Ishikawa (cell line): Measurements from ENCODE around the gene DNAJA4.
A peak's percentile ranks its signal among the peaks of the same experiment; 100 is the strongest.

Source experiments
- CEBPB ChIP-seq: IDR thresholded peaks from 2 replicates; pipeline ENCODE4 v1.6.1; 2012
- CREB1 ChIP-seq: IDR thresholded peaks from 2 replicates; pipeline ENCODE4 v1.6.1; 2012; ENCODE audit warnings: low read depth
- EGR1 ChIP-seq: IDR thresholded peaks from 2 replicates; pipeline ENCODE4 v1.6.1; 2012
- EP300 ChIP-seq: IDR thresholded peaks from 2 replicates; pipeline ENCODE4 v1.6.1; 2012; ENCODE audit warnings: borderline replicate concordance
- FOXM1 ChIP-seq: IDR thresholded peaks from 2 replicates; pipeline ENCODE4 v1.6.1; 2012; ENCODE audit warnings: low read depth, borderline replicate concordance
- MAX ChIP-seq: IDR thresholded peaks from 2 replicates; pipeline ENCODE4 v1.6.1; 2012
- NFIC ChIP-seq: IDR thresholded peaks from 2 replicates; pipeline ENCODE4 v1.6.1; 2012
- RAD21 ChIP-seq: IDR thresholded peaks from 2 replicates; pipeline ENCODE4 v1.6.1; 2012; ENCODE audit warnings: low read depth
- REST ChIP-seq: IDR thresholded peaks from 2 replicates; pipeline ENCODE4 v1.6.1; 2012; ENCODE audit warnings: low read depth, mild to moderate bottlenecking
- TAF1 ChIP-seq: IDR thresholded peaks from 2 replicates; pipeline ENCODE4 v1.6.1; 2012; ENCODE audit warnings: low read depth, mild to moderate bottlenecking
- TCF12 ChIP-seq: IDR thresholded peaks from 2 replicates; pipeline ENCODE4 v1.6.1; 2012; ENCODE audit warnings: low read depth
- TEAD4 ChIP-seq: IDR thresholded peaks from 2 replicates; pipeline ENCODE4 v1.6.1; 2012
- USF1 ChIP-seq: IDR thresholded peaks from 2 replicates; pipeline ENCODE4 v1.6.1; 2012
- YY1 ChIP-seq: IDR thresholded peaks from 2 replicates; pipeline ENCODE4 v1.6.1; 2012; ENCODE audit warnings: low read depth
- ZBTB7A ChIP-seq: IDR thresholded peaks from 2 replicates; pipeline ENCODE4 v1.6.1; 2012; ENCODE audit warnings: low read depth

Gene DNAJA4

GRCh38 chr15:78312957-78313356 lies 48.6 kb downstream of the DNAJA4 start:
- no peak for TF ChIP-seq ZBTB7A
- TF ChIP-seq EGR1 = no peak
- no peak for TF ChIP-seq TEAD4
- TF ChIP-seq TAF1 = no peak
- TF ChIP-seq EP300 = no peak
- TF ChIP-seq MAX = no peak
- TF ChIP-seq FOXM1 = no peak
- no peak for TF ChIP-seq TCF12
- TF ChIP-seq REST = no peak
- no peak for TF ChIP-seq CEBPB
- no peak for TF ChIP-seq USF1
- no peak for TF ChIP-seq CREB1

- TF ChIP-seq TEAD4 (no peak), FOXM1 (no peak), YY1 (no peak), TAF1 (no peak), USF1 (no peak), EGR1 (no peak), EP300 (no peak), REST (no peak), MAX (no peak)
Measured at GRCh38 chr15:78313383-78313782, 49.0 kb downstream of the DNAJA4 start.

- TF ChIP-seq NFIC (no peak), YY1 (no peak), REST (no peak), TCF12 (no peak), MAX (no peak), FOXM1 (no peak), USF1 (no peak), EGR1 (no peak), TAF1 (no peak), ZBTB7A (no peak), CEBPB (no peak), RAD21 (no peak), TEAD4 (no peak), EP300 (no peak), CREB1 (no peak)
Measured at GRCh38 chr15:78314181-78314581, 49.8 kb downstream of the DNAJA4 start.

GRCh38 chr15:78315686-78316282 lies 51.4 kb downstream of the DNAJA4 start:
- TF ChIP-seq RAD21 (peak; percentile 51; the same call in 1 of the 2 replicates), MAX (no peak)
